Smooth muscle cell (in vitro differentiated cells): ENCODE results near the gene VPS11. TPM values are rescaled to one million over a fixed set of nuclear protein-coding genes. Genes with fewer than 3 reads are reported as not detected.
A peak's percentile ranks its signal among the peaks of the same experiment; 100 is the strongest.

ENCODE experiments used
- DNase-seq: peaks from one replicate; lab custom pipeline; 2025; ENCODE audit not compliant: unreplicated experiment; lab: John Stamatoyannopoulos, UW
- H2AFZ ChIP-seq: fragments of 200-600 bp; sonication (generic); 2 replicates; pipeline ENCODE4 v1.6.0; 2016; ENCODE audit warnings: antibody characterized with exemption, low read depth, mild to moderate bottlenecking
- H3F3A ChIP-seq: fragments of 200-600 bp; sonication (generic); 2 replicates; pipeline ENCODE4 v1.6.0; 2017; ENCODE audit warnings: antibody characterized with exemption, low read depth
- H3K27ac ChIP-seq: fragments of 200-600 bp; sonication (generic); 2 replicates; pipeline ENCODE4 v1.5.1; 2016; ENCODE audit warnings: low read depth, mild to moderate bottlenecking
- H3K27me3 ChIP-seq: fragments of 200-600 bp; sonication (generic); 2 replicates; pipeline ENCODE4 v1.6.1; 2016; ENCODE audit warnings: low read depth, mild to moderate bottlenecking
- H3K36me3 ChIP-seq: fragments of 200-600 bp; sonication (generic); 2 replicates; pipeline ENCODE4 v1.5.1; 2016; ENCODE audit warnings: low read depth
- H3K4me1 ChIP-seq: fragments of 200-600 bp; sonication (generic); 2 replicates; pipeline ENCODE4 v1.5.1; 2016; ENCODE audit warnings: low read depth
- H3K4me2 ChIP-seq: fragments of 200-600 bp; sonication (generic); 2 replicates; pipeline ENCODE4 v1.6.0; 2016; ENCODE audit warnings: mild to moderate bottlenecking
- H3K4me3 ChIP-seq: fragments of 200-600 bp; sonication (generic); 2 replicates; pipeline ENCODE4 v1.5.1; 2016; ENCODE audit warnings: mild to moderate bottlenecking
- H3K79me2 ChIP-seq: fragments of 200-600 bp; sonication (generic); 2 replicates; pipeline ENCODE4 v1.6.0; 2016; ENCODE audit warnings: low read depth, mild to moderate bottlenecking
- H3K9ac ChIP-seq: fragments of 200-600 bp; sonication (generic); 2 replicates; pipeline ENCODE4 v1.6.0; 2016; ENCODE audit warnings: low read depth
- H3K9me3 ChIP-seq: fragments of 200-600 bp; sonication (generic); replicated peaks from 2 replicates; pipeline ENCODE4 v1.5.1; 2016; ENCODE audit warnings: low read depth
- H4K20me1 ChIP-seq: fragments of 200-600 bp; sonication (generic); 2 replicates; pipeline ENCODE4 v1.6.0; 2016; ENCODE audit warnings: low read depth
- CTCF ChIP-seq: fragments of 200-600 bp; sonication (generic); IDR thresholded peaks from 2 replicates; pipeline ENCODE4 v1.5.1; 2017; ENCODE audit warnings: borderline replicate concordance, mild to moderate bottlenecking, antibody characterized with exemption; ENCODE audit not compliant: insufficient read depth, poor library complexity, severe bottlenecking
- WGBS: methylation state at CpG from one replicate; pipeline ENCODE4 v1.1.7; 2016; ENCODE audit warnings: low lambda C conversion rate; 5-methylcytosine and 5-hydroxymethylcytosine counted together
- polyA plus RNA-seq: library from polyadenylated mRNA; unstranded; fragments of >200 nt; fragmentation: Nextera tagmentation; extraction: Ambion mirVana; gene quantifications from 2 replicates; pipeline ENCODE4 v1.2.1, GENCODE V29; 2016
- total RNA-seq: library from RNA; depleted of rRNA; stranded (reverse); fragments of >200 nt; gene quantifications from 2 replicates; pipeline ENCODE4 v1.2.3, GENCODE V29; 2014

VPS11 gene
- total and polyA plus RNA-seq, 2 experiments from 2014 or later = 33.1 to 33.8 TPM

- Histone ChIP-seq H3K36me3 (no peaks in the 10 kb centered on the region), H3K4me1 (peaks cover 12% of the 10 kb centered on the region), H3K27me3 (no peaks in the 10 kb centered on the region), H3K4me2 (no peak overlapping the region), H2AFZ (no peak overlapping the region), H4K20me1 (peaks cover 3% of the 10 kb centered on the region), H3K9me3 (no peaks in the 10 kb centered on the region), H3F3A (peaks cover 23% of the 10 kb centered on the region), H3K9ac (no peak overlapping the region), H3K4me3 (no peak overlapping the region), H3K27ac (no peak overlapping the region), H3K79me2 (peaks cover 12% of the 10 kb centered on the region)
- WGBS = 95% methylated on average over 6 of the region's 6 CpGs
- no peak for TF ChIP-seq CTCF
- no peak for DNase-seq
Observed at GRCh38 chr11:119099711-119100110, 32.1 kb downstream of the VPS11 start.

- peak overlapping the region; percentile 98 for H3K4me2 ChIP-seq
- H4K20me1 ChIP-seq = peaks cover 3% of the 10 kb centered on the region
- peak overlapping the region; percentile 97 for H3K9ac ChIP-seq
- H3K4me1 ChIP-seq = peaks cover 12% of the 10 kb centered on the region
- peaks cover 23% of the 10 kb centered on the region for H3F3A ChIP-seq
- H2AFZ ChIP-seq = no peak overlapping the region
- H3K79me2 ChIP-seq = peaks cover 11% of the 10 kb centered on the region
- peak; percentile 34 for TF ChIP-seq CTCF
- no peak for DNase-seq
- peak overlapping the region; percentile 81 for H3K4me3 ChIP-seq
- H3K9me3 ChIP-seq = no peaks in the 10 kb centered on the region
- H3K36me3 ChIP-seq = no peaks in the 10 kb centered on the region
- H3K27me3 ChIP-seq = no peaks in the 10 kb centered on the region
- WGBS = 39% methylated on average over 11 of the region's 11 CpGs
- no peak overlapping the region for H3K27ac ChIP-seq
Observed at GRCh38 chr11:119100246-119100970, 32.8 kb downstream of the VPS11 start.

- H4K20me1 ChIP-seq = no peaks in the 10 kb centered on the region
- peak overlapping the region; percentile 97 for H3K9ac ChIP-seq
- H3K27me3 ChIP-seq = no peaks in the 10 kb centered on the region
- no peaks in the 10 kb centered on the region for H3K36me3 ChIP-seq
- peak overlapping the region; percentile 99 for H3K27ac ChIP-seq
- peaks cover 18% of the 10 kb centered on the region for H3F3A ChIP-seq
- H3K4me2 ChIP-seq = peak overlapping the region; percentile 98
- no peak for TF ChIP-seq CTCF
- no peak for DNase-seq
- peak overlapping the region; percentile 97 for H2AFZ ChIP-seq
- 1% methylated on average over 28 of the region's 29 CpGs for WGBS
- peaks cover 11% of the 10 kb centered on the region for H3K79me2 ChIP-seq
- H3K9me3 ChIP-seq = no peaks in the 10 kb centered on the region
- peak overlapping the region; percentile 81 for H3K4me3 ChIP-seq
- peaks cover 12% of the 10 kb centered on the region for H3K4me1 ChIP-seq
Observed at GRCh38 chr11:119100994-119101758, 33.6 kb downstream of the VPS11 start.
